Measurements from ENCODE around the gene CDK7.
"Not testable (repeated sequence)": the region's sequence is repeated elsewhere in the genome, so short reads cannot be mapped to it uniquely, and the experiment has no call there.

CDK7 gene

DNA sequence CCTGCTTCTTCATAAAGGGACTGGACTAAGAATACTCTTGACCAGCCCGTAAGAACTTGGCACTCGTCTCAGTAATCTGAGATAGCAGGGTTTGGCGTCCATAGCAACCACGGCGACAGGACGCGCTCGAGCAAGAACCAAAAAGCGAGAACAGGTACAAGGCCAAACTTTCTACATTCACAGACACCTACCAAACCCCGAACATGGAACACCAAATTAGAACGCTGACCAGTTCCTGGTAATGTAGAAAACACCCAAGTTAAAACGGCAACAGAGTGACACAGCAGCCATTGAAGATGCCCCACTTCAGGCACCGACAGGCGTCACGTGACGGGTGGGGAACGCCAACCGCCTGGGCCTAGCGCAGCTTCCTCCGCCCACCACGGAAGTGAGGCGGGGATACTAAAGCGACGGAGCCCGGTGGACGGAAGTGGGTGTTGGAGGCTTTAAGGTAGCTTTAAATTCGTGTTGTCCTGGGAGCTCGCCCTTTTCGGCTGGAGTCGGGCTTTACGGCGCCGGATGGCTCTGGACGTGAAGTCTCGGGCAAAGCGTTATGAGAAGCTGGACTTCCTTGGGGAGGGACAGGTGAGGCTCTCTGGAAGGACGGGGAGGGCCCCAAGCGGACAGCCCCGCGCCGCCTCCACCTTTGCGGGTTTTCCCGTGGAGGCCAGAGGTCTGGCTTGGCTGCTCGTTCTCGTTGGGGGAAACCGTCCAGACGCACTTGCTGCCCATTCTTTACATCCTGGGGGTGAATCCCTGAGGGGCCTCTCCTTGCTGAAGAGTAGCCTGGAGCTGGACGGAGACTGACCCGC lies at the start of gene CDK7:
Gene CDK7, plus strand, starts transcription at position 430 of the 812 bp plus-strand sequence. Its CDS starts 90 bp downstream, at position 520.
- DNase-seq (ENCODE audit: low read depth) = peak; percentile 94

GRCh38 chr5:69187342-69187741 lies 47.3 kb upstream of the CDK7 start:
- no peak for DNase-seq (ENCODE audit: low read depth)

- no peak for DNase-seq (ENCODE audit: low read depth)
Measured at GRCh38 chr5:69188811-69189161, 45.9 kb upstream of the CDK7 start.

DNA sequence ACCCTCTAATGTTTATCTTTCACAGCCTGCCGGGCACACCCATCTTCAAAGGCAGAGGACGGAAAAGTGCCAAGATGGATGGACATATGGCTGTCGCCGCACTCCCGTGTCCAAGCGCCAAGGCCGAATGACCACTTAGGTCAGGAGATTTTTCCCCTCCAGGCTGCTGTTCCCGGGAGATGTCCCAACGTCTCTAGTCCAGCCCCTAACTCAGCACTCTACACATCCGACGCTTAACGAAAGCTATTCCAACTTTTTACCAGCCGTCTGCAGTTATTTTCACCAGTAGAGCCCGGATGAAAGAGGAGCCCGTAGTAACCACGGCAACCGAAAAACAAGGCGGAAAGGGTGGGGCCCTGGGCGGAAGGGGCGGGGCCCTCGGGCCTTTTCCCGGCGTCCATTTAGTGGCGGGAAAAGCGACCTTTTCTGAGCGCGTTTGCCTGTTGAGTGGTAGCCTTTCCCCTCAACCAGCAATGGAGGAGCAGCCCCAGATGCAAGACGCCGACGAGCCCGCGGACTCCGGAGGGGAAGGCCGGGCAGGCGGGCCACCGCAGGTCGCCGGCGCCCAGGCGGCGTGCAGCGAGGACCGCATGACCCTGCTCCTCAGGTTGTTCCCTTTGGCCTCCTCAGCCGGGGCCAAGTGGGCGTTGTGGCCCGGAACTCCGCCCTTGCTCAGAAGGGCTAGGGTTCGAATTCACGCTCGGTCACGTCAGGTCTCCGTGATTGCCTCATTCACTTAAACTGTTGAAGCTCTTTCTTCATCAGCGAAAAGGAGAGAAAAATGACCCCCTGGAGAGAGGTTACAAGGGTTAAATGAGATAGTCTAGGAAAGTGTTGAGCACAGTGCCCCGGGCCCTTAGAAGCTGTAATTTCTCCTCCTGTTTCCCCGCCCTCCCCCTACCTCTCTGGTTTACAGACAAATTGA lies 45.3 kb upstream of the CDK7 start, which contains the start of gene CENPH:
Gene CENPH, plus strand, starts transcription at position 422 of the 925 bp plus-strand sequence. Its CDS starts 52 bp downstream, at position 474.
- DNase-seq (ENCODE audit: low read depth) = peak; percentile 94

GRCh38 chr5:69202497-69202896 lies 32.2 kb upstream of the CDK7 start:
- DNase-seq (ENCODE audit: low read depth) = no peak

DNA sequence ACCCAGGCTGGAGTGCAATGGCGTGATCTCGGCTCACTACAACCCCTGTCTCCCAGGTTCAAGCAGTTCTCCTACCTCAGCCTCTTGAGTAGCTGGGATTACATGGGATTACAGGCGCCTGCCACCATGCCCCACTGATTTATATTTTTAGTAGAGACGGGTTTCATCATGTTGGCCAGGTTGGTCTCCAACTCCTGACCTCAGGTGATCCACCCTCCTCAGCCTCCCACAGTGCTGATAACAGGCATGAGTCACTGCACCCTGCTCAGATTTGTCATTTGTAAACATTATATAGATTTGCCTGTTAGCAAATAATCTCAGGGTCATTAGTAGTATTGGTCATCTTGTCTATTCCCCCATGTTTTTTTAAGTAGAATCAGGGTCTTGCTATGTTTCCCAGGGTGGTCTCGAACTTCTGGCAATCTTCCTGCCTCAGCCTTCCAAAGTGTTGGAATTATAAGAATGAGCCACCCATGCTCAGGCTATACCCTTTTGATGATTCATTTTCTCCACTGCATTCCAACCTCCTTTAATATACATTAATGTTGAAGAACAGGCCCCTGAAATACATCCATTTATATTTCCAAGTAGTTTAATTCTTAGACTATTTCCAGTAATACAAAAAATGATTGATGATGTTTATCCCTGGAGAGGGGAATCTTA lies 28.0 kb upstream of the CDK7 start:
- peak; percentile 43 for DNase-seq (ENCODE audit: low read depth)

DNA sequence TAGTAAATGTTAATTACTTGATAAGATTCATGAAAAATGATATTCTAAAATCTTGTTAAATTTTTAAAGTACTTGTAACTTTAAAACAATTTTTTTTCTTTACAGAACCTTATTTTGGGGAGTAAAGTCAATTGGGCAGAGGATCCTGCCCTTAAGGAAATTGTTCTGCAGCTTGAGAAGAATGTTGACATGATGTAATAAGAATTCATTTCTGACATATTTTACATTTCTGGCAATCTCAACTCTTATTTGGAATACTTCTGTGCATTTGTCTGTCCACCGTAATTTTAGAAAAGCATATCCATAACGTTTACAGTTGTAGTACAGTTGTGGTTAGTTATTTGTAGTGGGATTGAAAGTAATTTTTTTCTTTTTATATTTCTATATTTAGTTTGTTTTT lies 25.1 kb upstream of the CDK7 start:
- no peak for DNase-seq (ENCODE audit: low read depth)

DNA sequence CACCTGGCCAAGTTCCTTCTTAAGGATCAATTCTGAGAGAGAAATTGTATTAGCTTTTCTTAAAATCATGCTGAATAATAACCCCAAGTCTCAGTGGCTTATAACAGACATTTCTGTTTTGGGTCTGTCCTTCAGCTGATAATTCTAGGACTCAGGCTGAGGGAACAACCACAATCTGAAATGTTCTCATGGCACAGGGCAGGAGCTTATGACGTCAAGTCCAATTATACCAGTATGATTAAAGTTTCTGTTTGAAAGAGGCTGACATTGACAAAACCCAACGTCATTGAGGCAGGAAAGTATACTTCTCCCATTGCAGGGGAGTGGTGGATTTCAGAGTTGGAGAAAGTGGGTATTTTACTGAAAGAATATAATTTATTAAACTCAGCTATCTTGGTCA lies 23.5 kb upstream of the CDK7 start:
- DNase-seq (ENCODE audit: low read depth) = no peak

DNA sequence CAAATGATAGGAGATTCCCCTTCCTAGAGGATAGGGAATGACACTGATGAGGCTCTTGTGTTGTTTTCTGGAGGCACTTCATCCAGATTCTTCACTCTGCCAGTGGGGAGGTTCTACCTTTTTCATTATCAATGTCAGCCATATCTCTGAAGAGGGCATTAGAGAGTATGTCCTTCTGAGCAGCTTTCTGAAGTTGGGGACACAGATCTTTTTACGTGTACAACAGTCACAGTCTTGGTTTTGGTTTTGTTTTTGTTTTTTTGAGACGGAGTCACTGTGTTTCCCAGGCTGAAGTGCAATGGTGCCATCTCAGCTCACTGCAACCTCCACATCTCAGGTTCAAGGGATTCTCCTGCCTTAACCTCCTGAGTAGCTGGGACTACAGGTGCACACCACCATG lies 22.7 kb upstream of the CDK7 start:
- DNase-seq (ENCODE audit: low read depth) = no peak

- peak; percentile 66 for DNase-seq (ENCODE audit: low read depth)
Measured at GRCh38 chr5:69213513-69214215, 21.0 kb upstream of the CDK7 start.

GRCh38 chr5:69217151-69217511 lies 17.6 kb upstream of the CDK7 start:
- no peak for DNase-seq (ENCODE audit: low read depth)

- peak; percentile 95 for DNase-seq (ENCODE audit: low read depth)
Measured at GRCh38 chr5:69217548-69218526, 16.8 kb upstream of the CDK7 start.

GRCh38 chr5:69219939-69220338 lies 14.7 kb upstream of the CDK7 start:
- DNase-seq (ENCODE audit: low read depth) = no peak

DNA sequence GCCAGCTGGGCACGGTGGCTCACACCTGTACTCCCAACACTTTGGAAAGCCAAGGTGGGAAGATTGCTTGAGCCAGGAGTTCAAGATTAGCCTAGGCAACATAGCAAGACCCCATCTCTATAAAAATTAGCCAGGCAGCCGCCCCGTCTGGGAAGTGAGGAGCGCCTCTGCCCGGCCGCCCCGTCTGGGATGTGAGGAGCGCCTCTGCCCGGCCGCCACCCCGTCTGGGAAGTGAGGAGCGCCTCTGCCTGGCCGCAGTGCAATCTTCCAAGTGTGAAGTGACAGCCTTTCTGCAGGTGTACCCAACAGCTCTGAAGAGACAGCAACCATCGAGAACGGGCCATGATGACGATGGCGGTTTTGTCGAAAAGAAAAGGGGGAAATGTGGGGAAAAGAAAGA lies 14.3 kb upstream of the CDK7 start:
- DNase-seq (ENCODE audit: low read depth) = not testable (repeated sequence)

DNA sequence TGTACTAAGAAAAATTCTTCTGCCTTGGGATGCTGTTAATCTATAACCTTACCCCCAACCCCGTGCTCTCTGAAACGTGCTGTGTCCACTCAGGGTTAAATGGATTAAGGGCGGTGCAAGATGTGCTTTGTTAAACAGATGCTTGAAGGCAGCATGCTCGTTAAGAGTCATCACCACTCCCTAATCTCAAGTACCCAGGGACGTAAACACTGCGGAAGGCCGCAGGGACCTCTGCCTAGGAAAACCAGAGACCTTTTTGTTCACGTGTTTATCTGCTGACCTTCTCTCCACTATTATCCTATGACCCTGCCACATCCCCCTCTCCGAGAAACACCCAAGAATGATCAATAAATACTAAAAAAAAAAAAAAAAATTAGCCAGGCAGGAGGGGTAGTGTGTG lies 13.9 kb upstream of the CDK7 start:
- not testable (repeated sequence) for DNase-seq (ENCODE audit: low read depth)

DNA sequence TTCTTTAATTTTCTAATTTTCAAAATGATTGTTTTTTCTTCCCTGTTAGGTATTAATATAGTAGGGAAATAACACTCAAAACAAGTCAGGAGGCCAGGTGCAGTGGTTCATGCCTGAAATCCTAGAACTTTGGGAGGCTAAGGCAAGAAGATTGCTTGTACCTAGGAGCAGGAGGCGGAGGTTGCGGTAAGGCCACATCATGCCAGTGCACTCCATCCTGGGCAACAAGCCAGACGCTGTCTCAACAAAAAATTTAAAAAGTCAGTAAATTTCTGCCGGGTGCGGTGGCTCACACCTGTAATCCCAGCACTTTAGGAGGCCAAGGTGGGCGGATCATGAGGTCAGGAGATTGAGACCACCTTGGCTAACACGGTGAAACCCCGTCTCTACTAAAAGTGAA lies 10.2 kb upstream of the CDK7 start:
- no peak for DNase-seq (ENCODE audit: low read depth)

- DNase-seq (ENCODE audit: low read depth) = no peak
Measured at GRCh38 chr5:69225860-69226259, 8.8 kb upstream of the CDK7 start.

DNA sequence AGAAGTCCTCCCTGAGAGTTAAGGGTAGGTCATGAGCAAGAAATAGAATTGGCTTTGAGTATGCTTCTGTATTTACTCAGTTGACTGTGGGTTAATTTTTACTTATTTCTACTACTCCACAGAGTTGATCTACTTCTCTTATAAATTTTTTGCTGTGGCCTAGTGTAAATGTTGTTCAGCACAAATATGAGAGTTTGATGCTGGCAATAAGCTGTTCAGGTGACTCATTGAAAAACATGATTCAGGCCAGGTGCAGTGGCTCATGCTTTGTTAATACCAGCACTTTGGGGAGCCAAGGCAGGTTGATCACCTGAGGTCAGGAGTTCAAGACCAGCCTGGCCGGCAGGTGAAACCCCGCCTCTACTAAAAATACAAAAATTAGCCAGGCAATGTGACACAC lies 4.5 kb upstream of the CDK7 start:
- DNase-seq (ENCODE audit: low read depth) = no peak

DNA sequence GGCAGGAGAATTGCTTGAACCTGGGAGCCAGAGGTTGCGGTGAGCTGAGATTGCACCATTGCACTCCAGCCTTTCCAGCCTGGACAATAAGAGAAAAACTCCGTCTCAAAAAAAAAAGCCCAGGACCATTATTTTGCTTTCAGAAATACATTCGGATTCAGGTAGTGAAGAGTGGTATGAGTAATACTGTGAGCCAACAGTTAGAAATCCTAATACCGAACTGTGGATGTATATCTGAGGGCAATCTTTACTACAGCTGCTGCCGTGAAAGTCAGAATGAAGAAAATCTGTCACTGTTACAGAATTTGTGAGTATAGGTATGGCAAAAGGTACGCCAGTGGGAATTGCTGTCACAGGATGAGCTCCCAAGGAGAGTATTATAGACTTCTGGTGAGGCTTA lies 3.4 kb upstream of the CDK7 start:
- DNase-seq (ENCODE audit: low read depth) = peak; percentile 26

DNA sequence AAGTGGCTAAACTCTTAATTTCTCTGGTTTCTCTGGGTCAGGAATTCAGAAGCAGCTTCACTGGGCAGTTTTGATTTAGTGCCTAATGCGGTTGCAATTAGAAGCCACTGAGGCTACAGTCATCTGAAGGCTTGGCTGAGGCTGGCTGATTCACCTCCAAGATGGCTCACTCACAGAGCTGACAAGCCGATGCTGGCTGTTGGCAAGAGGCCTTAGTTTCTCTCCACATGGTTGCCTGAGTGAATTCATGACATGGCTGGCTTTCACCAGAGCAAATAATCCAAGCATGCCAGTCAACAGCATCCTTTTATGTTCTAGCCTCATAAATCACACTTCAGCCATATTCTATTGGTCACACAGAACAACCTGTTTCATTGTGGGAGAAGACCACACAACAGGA lies 2.8 kb upstream of the CDK7 start:
- peak; percentile 25 for DNase-seq (ENCODE audit: low read depth)

GRCh38 chr5:69236733-69237132 lies 2.0 kb downstream of the CDK7 start:
- DNase-seq (ENCODE audit: low read depth) = not testable (repeated sequence)
